GM18867 (cell line): ENCODE measurements around the gene PTPRD.

Source experiments
- ATAC-seq: cut with Tn5 transposase; IDR thresholded peaks from one replicate; pipeline ENCODE4 v1.9.1; 2021; ENCODE audit warnings: mild to moderate bottlenecking, moderate library complexity; ENCODE audit not compliant: unreplicated experiment

PTPRD gene

DNA sequence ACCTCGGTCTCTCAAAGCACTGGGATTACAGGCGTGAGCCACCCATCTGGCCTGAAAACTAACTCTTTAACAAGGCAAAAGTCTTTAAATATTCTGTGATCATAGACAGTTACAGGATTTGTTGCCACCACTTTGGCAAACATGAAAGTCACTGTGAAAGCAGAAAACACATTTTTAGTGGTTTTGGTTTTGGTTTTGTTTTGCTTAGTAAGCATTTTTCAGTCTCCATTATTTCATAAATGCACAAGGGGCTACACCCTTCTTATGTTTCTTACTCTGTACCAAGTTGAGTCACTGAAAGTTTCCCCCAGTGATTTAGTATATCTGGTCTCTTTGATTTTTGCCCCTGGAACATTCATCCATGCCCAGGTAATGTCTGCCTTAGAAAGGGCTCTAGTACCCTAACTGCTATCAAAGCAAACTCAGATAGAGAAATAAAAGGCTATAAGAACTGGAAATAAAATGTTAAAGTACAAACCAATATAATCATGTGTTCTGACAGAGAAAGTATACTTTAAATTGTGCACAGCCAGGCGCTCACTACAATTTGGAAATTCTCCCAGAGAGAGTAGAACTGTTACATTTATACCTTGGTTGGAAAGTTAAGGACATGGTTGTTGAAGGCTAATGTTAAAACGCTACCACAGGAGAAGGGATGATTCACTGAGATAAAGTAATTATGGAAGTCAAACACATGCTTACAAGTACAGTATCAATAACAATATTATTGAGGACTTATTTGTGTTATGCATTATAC lies 1790.7 kb downstream of the PTPRD start:
- ATAC-seq: no peak

DNA sequence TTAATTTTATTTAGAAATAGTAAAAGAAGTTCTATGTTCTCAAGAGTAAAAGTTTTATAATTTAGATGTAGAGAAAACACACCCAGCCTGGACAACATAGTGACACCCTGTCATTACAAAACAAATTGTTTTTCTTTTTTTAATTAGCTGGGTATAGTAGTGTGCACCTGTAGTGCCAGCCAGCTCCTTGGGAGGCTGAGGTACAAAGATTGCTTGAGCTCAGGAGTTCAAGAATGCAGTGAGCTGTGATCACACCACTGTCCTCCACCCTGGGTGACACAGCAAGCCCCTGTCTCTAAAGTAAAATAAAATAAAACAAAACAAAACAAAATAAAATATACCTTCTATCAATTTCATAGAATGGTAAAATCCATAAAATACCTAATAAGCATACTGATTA lies 1795.5 kb downstream of the PTPRD start:
- ATAC-seq: no peak

DNA sequence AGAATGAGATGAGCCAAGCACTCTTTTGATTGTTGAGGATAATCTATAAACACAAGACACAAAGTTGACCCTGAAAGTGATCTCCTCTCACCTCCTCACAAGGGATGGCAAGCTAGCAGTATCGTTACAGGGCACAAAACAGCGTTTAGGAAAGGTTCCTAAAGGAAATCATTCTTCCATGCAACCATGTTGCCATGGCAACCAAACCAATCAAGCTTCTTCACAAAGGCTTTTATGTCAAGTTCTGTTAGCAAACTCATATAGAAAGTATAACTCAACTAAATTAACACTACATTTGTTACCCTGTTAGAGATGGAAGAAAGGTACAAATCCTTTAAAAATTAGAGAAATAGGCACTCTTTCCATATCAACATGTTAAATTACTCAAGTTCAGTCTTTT lies 1796.4 kb downstream of the PTPRD start:
- no peak for ATAC-seq

DNA sequence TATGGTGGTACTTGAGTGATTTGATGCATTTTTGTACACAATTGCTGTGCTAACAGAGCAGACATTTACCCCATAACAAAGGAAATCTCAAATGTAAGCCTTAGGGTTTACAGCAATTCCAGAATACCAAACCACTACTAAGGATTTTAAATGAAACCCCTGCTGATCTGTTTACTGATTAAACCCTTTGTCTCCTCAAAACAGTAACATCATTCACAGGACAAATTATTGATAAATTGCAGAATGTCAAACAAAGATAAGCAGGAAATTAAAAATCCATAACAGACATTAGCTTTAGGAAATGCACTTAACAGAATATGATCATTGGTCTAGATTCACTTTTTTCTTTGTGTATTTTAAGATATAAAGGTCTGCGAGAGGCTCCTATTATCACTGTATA lies 1796.9 kb downstream of the PTPRD start:
- ATAC-seq: no peak

DNA sequence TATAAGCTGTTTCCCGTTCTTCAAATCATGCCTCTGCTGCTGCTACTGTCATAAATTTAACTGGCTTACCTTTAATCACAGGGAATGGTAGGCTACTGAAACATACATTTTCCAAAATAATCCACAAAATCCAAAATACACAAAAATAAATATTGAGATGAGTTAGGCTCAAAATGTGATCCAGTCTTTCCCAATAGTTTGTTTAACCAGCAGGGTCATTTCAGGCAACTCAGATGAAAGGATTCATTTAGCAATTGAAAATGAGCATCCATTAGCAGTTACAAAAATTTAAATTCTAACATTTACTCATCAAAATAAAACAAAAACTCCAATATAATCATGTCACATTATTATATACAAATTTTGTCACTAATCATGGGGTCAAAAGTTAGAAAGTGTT lies 1797.6 kb downstream of the PTPRD start:
- ATAC-seq: no peak

DNA sequence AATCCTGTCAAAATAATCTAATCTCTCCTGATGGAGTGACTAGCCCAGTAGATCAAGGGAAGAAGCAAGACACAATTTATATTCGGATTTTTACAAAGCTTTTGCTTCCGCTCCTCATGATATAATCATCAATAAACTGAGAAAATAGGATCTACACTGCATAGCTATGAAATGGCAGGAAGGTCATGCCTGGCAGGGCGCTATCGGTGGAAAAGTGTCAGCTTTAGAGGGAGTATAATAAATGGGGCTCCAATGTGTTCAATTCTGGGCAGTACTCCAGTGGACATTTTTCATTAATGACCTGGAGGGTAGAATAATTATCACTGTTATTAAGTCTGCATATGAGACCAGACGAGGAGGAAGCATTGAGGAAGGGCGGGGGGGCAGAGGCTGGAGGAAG lies 1799.9 kb downstream of the PTPRD start:
- ATAC-seq: no peak

DNA sequence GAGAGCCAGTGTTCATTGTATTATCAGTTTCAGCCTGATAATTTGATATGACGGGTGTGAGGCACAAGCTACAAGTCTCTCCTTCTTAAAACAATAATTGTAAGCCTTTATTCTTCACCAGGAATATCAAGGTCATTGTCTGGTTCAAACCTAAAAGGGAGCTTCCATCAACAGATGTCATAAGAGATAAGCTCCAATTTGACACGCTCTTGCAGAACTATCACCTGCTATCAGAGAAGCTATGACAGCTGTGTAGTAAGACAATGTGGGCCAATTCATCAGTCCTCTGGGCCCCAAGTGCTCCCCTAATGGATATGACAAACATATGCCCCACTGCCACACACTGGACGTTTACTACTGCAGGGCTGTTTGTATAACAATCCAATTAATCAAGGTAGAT lies 1803.1 kb downstream of the PTPRD start:
- no peak for ATAC-seq

DNA sequence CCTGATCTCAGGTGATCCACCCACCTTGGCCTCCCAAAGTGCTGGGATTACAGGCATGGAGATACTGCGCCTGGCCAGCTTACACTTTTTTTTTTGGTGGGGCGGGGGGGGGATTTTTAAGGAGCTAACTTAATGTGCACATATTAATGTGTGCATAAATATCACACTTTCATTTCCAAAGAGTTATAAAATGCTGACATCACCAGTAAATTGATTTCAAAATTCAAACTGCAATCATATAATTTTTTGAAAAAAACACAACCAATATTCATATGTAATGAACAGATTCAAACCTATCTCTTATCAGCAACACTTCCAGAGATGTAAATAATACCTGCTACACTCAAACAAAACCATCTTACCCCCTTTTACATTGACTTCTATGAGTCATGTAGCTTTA lies 1806.7 kb downstream of the PTPRD start:
- ATAC-seq: no peak

DNA sequence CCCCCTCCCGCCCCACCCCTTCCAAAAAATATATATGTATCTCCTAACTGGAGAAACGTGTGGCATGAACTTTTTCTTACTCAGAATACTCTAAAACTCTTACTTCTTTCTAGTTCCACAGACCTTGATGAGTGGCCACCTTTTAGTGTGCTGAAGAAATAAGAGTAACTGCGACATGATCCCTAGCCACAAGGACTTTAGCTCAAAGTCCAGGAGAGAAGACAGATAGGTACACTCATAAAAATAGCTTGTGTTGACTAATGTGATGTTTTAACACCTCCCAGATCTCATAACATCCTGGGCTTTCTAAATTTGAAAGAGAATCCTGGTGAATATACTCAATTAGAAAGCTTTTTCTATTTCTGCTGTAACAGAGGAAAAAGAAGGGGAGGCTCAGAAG lies 1808.2 kb downstream of the PTPRD start:
- ATAC-seq: no peak

DNA sequence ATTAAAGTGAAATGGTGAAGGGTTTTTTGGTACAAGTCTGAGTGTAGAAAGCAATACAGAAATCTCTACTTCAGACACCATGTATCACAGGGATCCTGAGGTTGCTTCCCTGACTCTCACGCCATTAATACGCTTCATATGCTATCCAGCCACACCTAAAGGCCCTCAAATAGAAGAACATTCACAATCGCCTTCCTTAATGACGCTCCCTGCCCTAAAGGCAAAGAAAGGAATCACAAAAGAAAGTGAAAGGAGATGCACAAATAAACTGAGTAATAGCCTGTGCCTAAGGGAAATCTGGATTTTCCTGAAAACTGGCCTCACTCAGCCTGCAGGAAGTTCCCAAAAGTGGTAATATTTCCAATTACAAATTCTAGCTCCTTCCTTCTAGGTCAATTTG lies 1810.6 kb downstream of the PTPRD start:
- no peak for ATAC-seq

DNA sequence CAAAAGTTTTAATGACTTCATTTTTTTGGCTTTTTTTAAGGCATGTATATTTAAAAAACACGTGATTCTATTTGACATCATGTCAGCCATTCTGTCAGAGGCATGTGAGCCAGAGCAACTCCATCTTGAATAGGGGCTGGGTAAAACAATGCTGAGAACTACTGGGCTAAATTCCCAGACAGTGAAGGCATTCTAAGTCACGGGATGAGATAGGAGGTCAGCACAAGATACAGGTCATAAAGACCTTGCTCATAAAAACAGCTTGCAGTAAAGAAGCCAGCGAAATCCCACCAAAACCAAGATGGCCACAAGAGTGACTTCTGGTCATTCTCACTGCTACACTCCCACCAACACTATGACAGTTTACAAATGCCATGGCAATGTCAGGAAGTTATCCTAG lies 1812.6 kb downstream of the PTPRD start:
- no peak for ATAC-seq

DNA sequence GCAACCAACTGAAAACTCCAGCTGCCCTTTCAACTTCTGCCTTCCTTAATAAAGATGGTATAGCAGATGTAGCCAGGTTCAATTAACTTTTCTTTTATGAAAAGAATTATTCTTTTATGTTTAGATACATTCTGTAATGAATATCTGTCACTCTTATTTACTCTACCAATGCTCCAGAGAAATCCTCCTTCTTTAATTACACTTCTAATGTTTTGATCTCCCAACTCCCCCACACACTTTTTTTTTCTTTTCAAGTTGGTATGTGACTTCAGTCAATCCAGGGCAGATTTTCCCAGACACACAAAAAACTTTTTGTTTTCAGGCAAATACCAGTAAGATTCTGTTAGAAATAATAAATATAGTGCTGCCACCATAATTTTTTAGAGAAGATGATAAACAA lies 1813.2 kb downstream of the PTPRD start:
- no peak for ATAC-seq

DNA sequence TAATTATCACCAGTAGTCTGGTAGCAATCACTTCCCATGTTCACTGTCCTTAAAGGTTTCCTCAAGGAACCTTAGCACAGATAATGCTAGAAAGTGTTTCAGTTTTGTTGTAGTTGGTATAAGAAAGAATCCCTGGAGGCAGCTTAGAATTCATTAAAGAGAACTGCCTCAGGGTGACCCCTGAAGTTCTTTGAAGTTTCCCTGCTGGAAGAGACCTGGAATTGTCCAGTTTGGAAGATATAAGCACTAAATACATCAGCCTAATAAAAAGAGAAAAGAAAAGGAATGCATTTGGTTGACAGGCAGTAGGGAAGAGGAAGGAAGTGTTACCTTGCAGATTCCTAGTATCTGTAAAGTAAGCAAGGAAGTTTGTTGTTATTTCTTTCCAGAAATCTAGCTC lies 1813.6 kb downstream of the PTPRD start:
- ATAC-seq: no peak

DNA sequence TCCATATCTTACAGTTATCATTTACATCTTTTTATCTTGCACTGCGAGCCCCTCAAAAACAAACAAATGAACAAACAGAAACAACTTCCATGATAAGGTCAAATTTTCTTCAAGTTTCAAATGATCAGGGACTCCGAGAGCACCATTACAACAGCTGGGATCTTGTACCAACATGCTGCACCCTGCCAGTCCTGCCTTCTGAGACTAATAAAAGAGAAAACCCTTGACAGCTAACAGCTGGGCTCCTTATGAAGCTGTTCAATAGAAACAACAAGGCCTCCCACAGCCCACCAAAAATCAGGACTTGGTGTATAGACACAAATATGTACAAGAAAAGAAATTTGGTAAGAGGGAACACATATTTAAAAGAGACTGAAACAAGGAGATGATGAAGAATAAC lies 1828.0 kb downstream of the PTPRD start:
- no peak for ATAC-seq

DNA sequence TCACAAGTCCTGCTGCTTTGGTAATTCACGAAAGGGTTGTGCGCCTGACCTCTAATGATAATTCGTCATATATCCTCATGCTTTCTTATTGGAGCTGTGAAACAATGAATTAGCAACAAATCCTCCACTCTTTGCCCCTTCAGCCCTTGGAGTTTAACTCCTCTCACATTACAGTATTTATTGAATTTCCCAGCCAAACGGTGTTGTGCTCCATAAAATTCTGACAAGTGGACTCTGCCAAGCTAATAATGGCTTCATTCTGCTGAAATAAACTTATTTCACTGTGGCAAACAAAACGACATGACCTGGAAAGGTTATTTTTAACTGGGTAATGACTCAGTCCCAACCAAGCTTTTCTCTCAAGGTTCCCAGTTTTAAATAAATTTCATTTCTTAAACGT lies 1828.9 kb downstream of the PTPRD start:
- no peak for ATAC-seq

DNA sequence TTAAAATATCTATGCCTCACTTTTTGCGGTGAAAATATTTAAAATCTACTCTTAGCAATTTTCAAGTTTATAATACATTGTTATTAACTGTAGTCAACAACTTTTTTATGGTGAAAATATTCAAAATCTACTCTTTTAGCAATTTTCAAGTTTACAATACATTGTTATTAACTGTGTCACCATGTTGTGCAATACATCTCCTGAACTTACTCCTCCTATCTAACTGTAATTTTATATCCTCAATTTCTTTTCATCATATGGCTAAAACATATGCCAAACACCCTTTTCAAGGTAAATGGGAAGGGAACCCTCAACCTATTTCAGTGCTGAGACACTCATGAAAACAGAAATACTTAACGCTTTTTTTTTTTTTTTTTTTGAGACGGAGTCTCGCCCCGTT lies 1830.6 kb downstream of the PTPRD start:
- ATAC-seq: no peak

DNA sequence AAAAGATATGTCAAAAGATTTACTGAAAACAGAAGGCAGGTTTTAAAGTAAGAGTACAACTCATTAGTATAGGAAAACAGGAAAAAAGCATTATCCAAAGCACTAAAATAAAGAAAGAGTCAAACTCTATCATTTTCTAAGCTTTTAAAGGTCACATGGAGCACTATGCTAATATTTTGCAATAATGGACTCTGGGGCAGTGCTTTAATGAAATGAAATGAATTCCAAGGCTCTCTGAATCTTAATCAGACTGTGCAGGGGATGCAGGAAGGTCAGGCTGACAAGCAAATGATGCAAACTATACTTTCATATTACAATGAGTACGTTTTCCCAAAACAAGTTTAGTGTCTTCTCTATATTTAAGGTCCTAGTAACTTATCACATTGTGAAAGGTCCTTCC lies 1831.3 kb downstream of the PTPRD start:
- ATAC-seq: no peak

DNA sequence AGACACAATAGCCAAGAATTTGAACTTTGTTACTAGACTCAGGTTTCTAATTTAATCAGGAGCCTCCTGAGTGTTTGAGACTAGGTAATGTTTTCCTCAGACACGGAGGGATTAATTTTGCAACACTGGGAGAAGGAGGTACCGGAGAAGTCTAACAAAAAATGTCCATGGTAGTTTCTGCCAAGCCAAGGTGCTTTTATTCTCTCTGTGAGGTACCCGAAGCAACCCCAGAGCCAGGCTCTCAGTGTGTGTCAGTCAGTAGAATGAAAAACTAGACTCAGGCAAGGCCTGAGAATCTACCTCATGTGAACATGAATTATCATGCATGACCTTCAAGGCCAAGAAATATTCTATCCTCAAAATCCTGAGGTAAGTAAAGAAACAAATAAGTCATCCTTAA lies 1832.4 kb downstream of the PTPRD start:
- no peak for ATAC-seq

DNA sequence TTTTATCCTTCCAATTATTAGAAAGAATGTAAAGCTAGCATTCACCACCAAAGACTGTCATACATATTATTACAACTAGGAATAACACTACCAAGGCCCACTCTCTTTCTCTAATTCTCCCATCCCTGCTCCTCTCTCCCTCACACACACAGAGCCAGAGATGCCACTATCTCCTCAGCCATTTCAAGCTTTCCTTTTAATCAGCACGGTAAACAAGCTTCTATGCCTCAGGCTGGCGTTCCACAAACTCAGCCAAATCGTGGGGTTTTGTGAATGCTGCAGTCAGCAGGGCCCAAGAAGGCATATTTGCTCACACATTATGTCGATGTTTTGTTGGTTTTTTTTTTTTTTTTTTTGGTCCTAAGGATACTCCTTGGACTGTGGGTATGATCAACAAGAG lies 1833.3 kb downstream of the PTPRD start:
- ATAC-seq: no peak

DNA sequence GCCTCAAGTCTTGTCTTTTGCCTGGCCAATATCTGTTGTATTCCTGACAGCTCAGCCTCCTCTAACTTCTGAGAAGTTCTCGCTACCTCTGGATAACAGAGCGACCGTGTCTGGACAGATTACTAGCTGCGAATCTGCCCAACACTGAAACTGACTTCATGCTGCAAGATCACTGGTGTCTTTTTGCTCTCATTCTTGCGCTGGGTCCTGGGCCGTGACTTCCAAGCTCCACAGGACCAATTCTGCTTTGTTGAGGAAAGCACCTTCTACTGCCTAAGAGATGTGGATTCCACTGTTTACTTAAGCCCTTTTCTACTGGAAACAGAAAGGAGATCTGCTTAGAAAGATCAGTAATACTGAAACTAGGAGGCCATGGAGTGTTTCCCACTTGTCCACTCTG lies 1834.4 kb downstream of the PTPRD start:
- no peak for ATAC-seq

DNA sequence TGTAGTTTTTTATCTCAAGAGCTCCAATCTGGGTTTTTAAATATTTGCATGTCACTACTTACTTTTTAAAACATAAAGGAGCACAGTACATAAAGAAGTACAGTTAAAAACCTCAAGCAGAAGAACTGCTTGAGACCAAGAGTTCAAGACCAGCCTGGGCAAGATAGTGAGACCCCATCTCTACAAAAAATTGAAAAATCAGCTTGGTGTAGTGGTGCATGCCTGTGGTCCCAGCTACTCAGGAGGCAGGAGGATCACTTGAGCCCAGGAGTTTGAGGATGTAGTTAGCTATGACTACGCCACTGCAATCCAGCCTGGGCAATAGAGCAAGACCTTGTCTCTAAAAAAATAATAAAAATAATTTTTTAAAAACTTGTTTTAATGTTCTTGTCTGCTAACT lies 1840.5 kb downstream of the PTPRD start:
- ATAC-seq: no peak

DNA sequence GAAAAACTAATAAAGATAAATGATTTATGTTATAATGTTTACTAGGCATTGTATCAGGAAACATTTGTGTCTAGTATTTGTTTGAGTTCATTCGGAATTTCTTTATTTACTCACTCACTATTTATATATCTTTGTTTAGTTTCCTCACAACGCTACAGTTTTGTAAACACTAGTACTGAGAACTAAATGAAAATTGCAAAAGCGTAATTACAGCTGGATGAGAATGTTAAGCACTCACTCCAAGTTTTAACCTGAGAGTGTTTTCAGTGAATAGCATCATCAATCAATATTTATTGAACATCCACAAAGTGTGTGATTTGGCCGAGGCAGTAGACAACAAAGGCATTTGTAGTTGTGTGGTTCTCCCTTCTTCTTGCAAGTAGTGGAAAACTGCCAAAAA lies 1843.6 kb downstream of the PTPRD start:
- no peak for ATAC-seq

DNA sequence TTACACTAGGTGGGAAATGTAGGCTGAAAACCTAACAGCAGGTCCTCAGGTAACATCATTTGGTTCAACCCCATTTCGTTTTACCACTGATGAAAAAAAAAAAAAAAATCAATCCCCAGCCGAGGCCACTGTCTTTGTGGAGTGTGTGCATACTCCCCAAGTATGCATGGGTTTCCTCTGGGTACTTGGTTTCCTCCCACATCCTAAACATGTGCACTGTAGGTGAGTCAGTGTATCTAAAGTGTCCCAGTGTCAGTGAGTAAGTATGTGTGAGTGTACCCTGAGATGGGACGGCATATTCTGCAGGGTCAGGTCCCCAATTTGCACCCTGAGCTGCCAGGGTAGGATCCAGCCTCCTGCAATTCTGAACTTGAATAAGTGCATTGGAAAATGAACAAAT lies 1846.7 kb downstream of the PTPRD start:
- no peak for ATAC-seq
